GM21360 (cell line): ENCODE measurements around the gene MCCD1.
A peak's percentile ranks its signal among the peaks of the same experiment; 100 is the strongest.
"Not testable (repeated sequence)": the region's sequence is repeated elsewhere in the genome, so short reads cannot be mapped to it uniquely, and the experiment has no call there.

Experiments
- ATAC-seq: cut with Tn5 transposase; IDR thresholded peaks from one replicate; pipeline ENCODE4 v1.9.1; 2021; ENCODE audit warnings: mild to moderate bottlenecking, moderate library complexity; ENCODE audit not compliant: unreplicated experiment

MCCD1 gene

GRCh38 chr6:31541658-31542521 lies 13.1 kb downstream of the MCCD1 start, which contains the start of gene DDX39B:
DDX39B (minus strand) TSS chr6:31542003; CDS start chr6:31540532, 1,471 bp downstream.
- ATAC-seq: peak; percentile 56

GRCh38 chr6:31543639-31544038 lies 14.9 kb downstream of the MCCD1 start:
- no peak for ATAC-seq

- no peak for ATAC-seq
Measured at GRCh38 chr6:31544676-31545075, 15.9 kb downstream of the MCCD1 start.

GRCh38 chr6:31545291-31545690 lies 16.5 kb downstream of the MCCD1 start:
- ATAC-seq: no peak

GRCh38 chr6:31546339-31546957 lies 17.7 kb downstream of the MCCD1 start, which contains the start of gene ATP6V1G2:
ATP6V1G2 (minus strand) TSS chr6:31546608; CDS start chr6:31546559, 49 bp downstream.
- peak; percentile 46 for ATAC-seq

- ATAC-seq: peak; percentile 52
Measured at GRCh38 chr6:31546958-31547726, 18.4 kb downstream of the MCCD1 start, which contains the start of gene NFKBIL1. NFKBIL1 (plus strand) TSS chr6:31547608; CDS start chr6:31547695, 87 bp downstream.

GRCh38 chr6:31547727-31548543 lies 19.2 kb downstream of the MCCD1 start:
- no peak for ATAC-seq

- ATAC-seq: no peak
Measured at GRCh38 chr6:31548544-31548873, 19.7 kb downstream of the MCCD1 start.

GRCh38 chr6:31551371-31551770 lies 22.6 kb downstream of the MCCD1 start:
- ATAC-seq: not testable (repeated sequence)

- ATAC-seq: no peak
Measured at GRCh38 chr6:31556307-31556706, 27.5 kb downstream of the MCCD1 start.

GRCh38 chr6:31557443-31558317 lies 28.9 kb downstream of the MCCD1 start:
- no peak for ATAC-seq

GRCh38 chr6:31558318-31558625 lies 29.5 kb downstream of the MCCD1 start:
- no peak for ATAC-seq

GRCh38 chr6:31558631-31559500 lies 30.1 kb downstream of the MCCD1 start:
- ATAC-seq: no peak

GRCh38 chr6:31559606-31559957 lies 30.8 kb downstream of the MCCD1 start:
- ATAC-seq: no peak

GRCh38 chr6:31559958-31560696 lies 31.4 kb downstream of the MCCD1 start:
- ATAC-seq: peak; percentile 39

GRCh38 chr6:31560697-31561058 lies 31.9 kb downstream of the MCCD1 start:
- no peak for ATAC-seq

GRCh38 chr6:31567531-31568370 lies 39.0 kb downstream of the MCCD1 start:
- no peak for ATAC-seq
